Neural progenitor cell (in vitro differentiated cells): ENCODE data around the gene AUTS2. TPM values are rescaled to one million over a fixed set of nuclear protein-coding genes. Genes with fewer than 3 reads are reported as not detected.

Experiments
- DNase-seq: peaks from one replicate; pipeline ENCODE4 v3.0.0-alpha.2; 2016; ENCODE audit warnings: low spot score
- H2AFZ ChIP-seq: fragments of 200-600 bp; sonication (generic); replicated peaks from 2 replicates; pipeline ENCODE4 v1.6.1; 2016; ENCODE audit warnings: antibody characterized with exemption
- H3F3A ChIP-seq: fragments of 200-600 bp; sonication (generic); 2 replicates; pipeline ENCODE4 v1.6.1; 2016; ENCODE audit warnings: antibody characterized with exemption, low read depth
- H3K27ac ChIP-seq: fragments of 200-600 bp; sonication (generic); 2 replicates; pipeline ENCODE4 v1.5.1; 2016; ENCODE audit warnings: mild to moderate bottlenecking
- H3K27me3 ChIP-seq: fragments of 200-600 bp; sonication (generic); 2 replicates; pipeline ENCODE4 v1.6.1; 2016; ENCODE audit warnings: mild to moderate bottlenecking, moderate library complexity
- H3K36me3 ChIP-seq: fragments of 200-600 bp; sonication (generic); 2 replicates; pipeline ENCODE4 v1.5.1; 2016
- H3K4me1 ChIP-seq: fragments of 200-600 bp; sonication (generic); 2 replicates; pipeline ENCODE4 v1.6.1; 2016; ENCODE audit warnings: mixed run types
- H3K4me2 ChIP-seq: fragments of 200-600 bp; sonication (generic); 2 replicates; pipeline ENCODE4 v1.6.1; 2016
- H3K4me3 ChIP-seq: fragments of 200-600 bp; sonication (generic); 2 replicates; pipeline ENCODE4 v1.5.1; 2016
- H3K79me2 ChIP-seq: fragments of 200-600 bp; sonication (generic); 2 replicates; pipeline ENCODE4 v1.6.1; 2016; ENCODE audit warnings: low read depth
- H3K9ac ChIP-seq: fragments of 200-600 bp; sonication (generic); 2 replicates; pipeline ENCODE4 v1.6.1; 2016
- H3K9me3 ChIP-seq: fragments of 200-600 bp; sonication (generic); 2 replicates; pipeline ENCODE4 v1.5.1; 2016; ENCODE audit warnings: low read depth
- H4K20me1 ChIP-seq: fragments of 200-600 bp; sonication (generic); 2 replicates; pipeline ENCODE4 v1.6.1; 2016; ENCODE audit warnings: low read depth
- H3K27ac Mint-ChIP-seq: 3 replicates; pipeline ENCODE4 v1.8.0; 2021; ENCODE audit warnings: mixed read lengths
- H3K27me3 Mint-ChIP-seq: 2 replicates; pipeline ENCODE4 v1.8.0; 2022; ENCODE audit warnings: low read depth, mild to moderate bottlenecking, inconsistent platforms, moderate library complexity, mixed read lengths; ENCODE audit not compliant: insufficient read depth
- H3K36me3 Mint-ChIP-seq: 3 replicates; pipeline ENCODE4 v1.8.0; 2021; ENCODE audit warnings: mixed read lengths
- H3K4me1 Mint-ChIP-seq: 3 replicates; pipeline ENCODE4 v1.8.0; 2021; ENCODE audit warnings: mixed read lengths
- H3K4me3 Mint-ChIP-seq: 3 replicates; pipeline ENCODE4 v1.8.0; 2021; ENCODE audit warnings: mild to moderate bottlenecking, moderate library complexity, mixed read lengths
- H3K9me3 Mint-ChIP-seq: 3 replicates; pipeline ENCODE4 v1.8.0; 2020; ENCODE audit warnings: mixed read lengths
- CTCF ChIP-seq: fragments of 200-600 bp; sonication (generic); IDR thresholded peaks from 2 replicates; pipeline ENCODE4 v1.5.1; 2017; ENCODE audit warnings: antibody characterized with exemption, mild to moderate bottlenecking
- EZH2 ChIP-seq: fragments of 200-600 bp; sonication (generic); IDR thresholded peaks from 2 replicates; pipeline ENCODE4 v1.6.1; 2017; ENCODE audit warnings: antibody characterized with exemption, mild to moderate bottlenecking, moderate library complexity
- EZH2phosphoT487 ChIP-seq: fragments of 200-600 bp; sonication (generic); IDR thresholded peaks from 2 replicates; pipeline ENCODE4 v1.6.1; 2017; ENCODE audit warnings: antibody characterized with exemption
- total RNA-seq: library from RNA; depleted of rRNA; stranded (reverse); fragments of >200 nt; gene quantifications from 2 replicates; pipeline ENCODE4 v1.2.3, GENCODE V29; 2015; ENCODE audit warnings: low replicate concordance

Gene AUTS2
- total RNA-seq, 1 donor from 2014 or later: 50.0 TPM

DNA sequence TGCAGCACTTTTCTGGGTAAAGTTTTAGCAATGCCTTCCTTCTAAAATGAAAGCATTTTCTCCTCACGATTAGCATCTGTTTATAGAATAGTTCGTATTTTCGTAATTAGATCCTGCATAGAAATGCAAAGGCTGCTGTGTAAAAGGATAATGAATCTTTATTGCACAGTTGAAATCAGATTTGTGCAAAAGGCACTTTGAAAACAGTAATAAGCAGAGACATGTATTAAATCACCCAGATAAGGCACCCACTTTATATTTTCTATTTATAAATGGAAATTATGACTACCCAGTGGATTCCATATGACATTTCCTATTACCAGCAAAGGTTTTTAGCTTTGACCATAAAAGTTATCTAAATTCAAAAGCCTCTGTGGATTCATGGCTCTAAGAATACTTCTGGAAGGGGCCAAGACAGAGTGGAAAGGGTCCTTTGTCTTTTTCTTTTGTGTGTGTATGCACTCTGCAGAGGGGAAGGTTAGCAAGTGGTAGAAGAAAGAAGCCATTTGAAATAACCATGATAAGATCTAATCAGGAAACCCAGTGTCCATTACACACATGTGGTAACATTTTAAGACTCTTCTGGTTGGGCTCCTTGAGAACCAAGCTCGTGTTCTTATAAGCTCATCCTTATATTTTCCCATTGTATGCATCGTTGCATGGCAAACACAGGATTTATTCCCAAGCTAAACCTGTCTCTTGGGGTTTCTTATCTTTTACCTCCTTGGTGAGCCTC lies 612.1 kb downstream of the AUTS2 start:
- Histone ChIP-seq H3K27ac (no peak overlapping the region), H4K20me1 (no peaks in the 10 kb centered on the region), H3K27me3 (no peaks in the 10 kb centered on the region), H2AFZ (no peak overlapping the region), H3K9ac (no peak overlapping the region), H3K9me3 (no peaks in the 10 kb centered on the region), H3F3A (no peaks in the 10 kb centered on the region), H3K4me2 (no peak overlapping the region), H3K4me3 (no peak overlapping the region), H3K4me1 (peaks cover 7% of the 10 kb centered on the region), H3K79me2 (no peaks in the 10 kb centered on the region), H3K36me3 (no peaks in the 10 kb centered on the region)
- no peaks in the 10 kb centered on the region for H3K36me3 Mint-ChIP-seq
- no peak overlapping the region for H3K27ac Mint-ChIP-seq
- peaks cover 2% of the 10 kb centered on the region for H3K27me3 Mint-ChIP-seq
- H3K9me3 Mint-ChIP-seq: peaks cover 2% of the 10 kb centered on the region
- TF ChIP-seq EZH2phosphoT487: no peak
- no peak for TF ChIP-seq CTCF
- no peak for TF ChIP-seq EZH2
- H3K4me3 Mint-ChIP-seq: no peak overlapping the region
- no peaks in the 10 kb centered on the region for H3K4me1 Mint-ChIP-seq
- DNase-seq: no peak

DNA sequence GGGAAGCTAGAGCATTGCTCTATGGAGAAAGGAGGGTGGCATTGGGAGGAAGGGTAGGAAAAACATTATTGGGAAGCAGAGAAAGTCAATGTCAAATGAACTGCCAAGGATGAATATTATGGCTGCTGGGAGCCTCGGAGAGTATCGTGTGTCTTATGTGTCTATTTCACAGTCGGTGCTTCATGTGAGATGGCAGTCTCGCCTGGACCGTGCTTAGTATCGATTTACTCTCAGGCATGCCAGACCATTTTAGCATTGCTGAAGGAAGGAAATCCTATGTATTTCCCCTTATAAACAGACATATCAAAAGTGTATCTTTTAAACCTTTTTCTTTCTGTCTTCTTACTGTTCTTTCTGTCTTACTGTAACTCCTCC lies 612.6 kb downstream of the AUTS2 start:
- DNase-seq: no peak
- no peak overlapping the region for H3K4me3 Mint-ChIP-seq
- no peaks in the 10 kb centered on the region for H3K36me3 Mint-ChIP-seq
- no peak overlapping the region for H2AFZ ChIP-seq
- H3K9me3 ChIP-seq: no peaks in the 10 kb centered on the region
- H4K20me1 ChIP-seq: no peaks in the 10 kb centered on the region
- no peaks in the 10 kb centered on the region for H3K27me3 ChIP-seq
- H3K9ac ChIP-seq: no peak overlapping the region
- peaks cover 2% of the 10 kb centered on the region for H3K9me3 Mint-ChIP-seq
- no peaks in the 10 kb centered on the region for H3K36me3 ChIP-seq
- no peak overlapping the region for H3K27ac Mint-ChIP-seq
- H3F3A ChIP-seq: no peaks in the 10 kb centered on the region
- H3K4me3 ChIP-seq: no peak overlapping the region
- H3K27ac ChIP-seq: no peak overlapping the region
- no peaks in the 10 kb centered on the region for H3K79me2 ChIP-seq
- peaks cover 2% of the 10 kb centered on the region for H3K27me3 Mint-ChIP-seq
- no peaks in the 10 kb centered on the region for H3K4me1 Mint-ChIP-seq
- peaks cover 7% of the 10 kb centered on the region for H3K4me1 ChIP-seq
- no peak overlapping the region for H3K4me2 ChIP-seq
- TF ChIP-seq CTCF: no peak
- TF ChIP-seq EZH2phosphoT487: no peak
- TF ChIP-seq EZH2: no peak

GRCh38 chr7:70212281-70212680 lies 614.0 kb downstream of the AUTS2 start:
- Mint-ChIP-seq H3K9me3 (peaks cover 2% of the 10 kb centered on the region), H3K27me3 (peaks cover 2% of the 10 kb centered on the region), H3K4me1 (no peaks in the 10 kb centered on the region), H3K27ac (no peak overlapping the region), H3K36me3 (no peaks in the 10 kb centered on the region), H3K4me3 (no peak overlapping the region)
- no peak overlapping the region for H3K4me3 ChIP-seq
- no peaks in the 10 kb centered on the region for H3K79me2 ChIP-seq
- H3K9me3 ChIP-seq: no peaks in the 10 kb centered on the region
- DNase-seq: no peak
- H2AFZ ChIP-seq: no peak overlapping the region
- H3K36me3 ChIP-seq: no peaks in the 10 kb centered on the region
- TF ChIP-seq CTCF (no peak), EZH2phosphoT487 (no peak)
- no peaks in the 10 kb centered on the region for H4K20me1 ChIP-seq
- H3K27ac ChIP-seq: no peak overlapping the region
- H3K9ac ChIP-seq: no peak overlapping the region
- no peak overlapping the region for H3K4me2 ChIP-seq
- H3K4me1 ChIP-seq: peaks cover 7% of the 10 kb centered on the region
- no peaks in the 10 kb centered on the region for H3K27me3 ChIP-seq
- no peaks in the 10 kb centered on the region for H3F3A ChIP-seq
